Naive thymus-derived CD4-positive, alpha-beta T cell (primary cell): Measurements from ENCODE around the gene DIPK2A. TPM values are rescaled to one million over a fixed set of nuclear protein-coding genes. Genes with fewer than 3 reads are reported as not detected.

Source experiments
- ATAC-seq: fragments of 150-1000 bp; cut with Tn5 transposase; 2 replicates; pipeline ENCODE4 v1.10.0; 2021; ENCODE audit warnings: mild to moderate bottlenecking, moderate library complexity
- CTCF ChIA-PET: fragments of 350-600 bp; sonication (Branson Sonifier 250); formaldehyde crosslinking; loops from one replicate; lab custom pipeline; 2021; ENCODE audit warnings: antibody characterized with exemption; lab: Charles Lee
- POLR2A ChIA-PET: fragments of 350-600 bp; sonication (Branson Sonifier 250); formaldehyde crosslinking; loops from one replicate; lab custom pipeline; 2021; ENCODE audit warnings: antibody characterized with exemption, inconsistent platforms; lab: Charles Lee
- DNase-seq, 9 donors: peaks; one replicate each; pipeline versions ENCODE4 v3.0.0 to v3.0.0-alpha.2; 2020 to 2022; ENCODE audit warnings: mixed read lengths in 1 of 9
- H3K27ac ChIP-seq: one replicate; pipeline ENCODE4 v1.7.0; 2013; ENCODE audit warnings: mild to moderate bottlenecking, low read depth, low read length, moderate library complexity
- H3K27me3 ChIP-seq, 2 donors: one replicate each; pipeline ENCODE4 v1.7.0; 2013; ENCODE audit warnings: low read length in 2 of 2, mild to moderate bottlenecking in 2 of 2, moderate library complexity in 2 of 2; ENCODE audit not compliant: control insufficient read depth in 2 of 2, insufficient read depth in 2 of 2
- H3K36me3 ChIP-seq, 3 experiments: 1 replicate in 2 of 3; 2 replicates in 1 of 3; pipeline ENCODE4 v1.7.0; 2013; ENCODE audit warnings: low read length in 3 of 3, mild to moderate bottlenecking in 3 of 3, moderate library complexity in 1 of 3; ENCODE audit not compliant: insufficient read depth in 3 of 3, control insufficient read depth in 2 of 3
- H3K4me1 ChIP-seq, 2 donors: one replicate each; pipeline ENCODE4 v1.7.0; 2013; ENCODE audit warnings: low read length in 2 of 2, mild to moderate bottlenecking in 2 of 2, moderate library complexity in 1 of 2; ENCODE audit not compliant: control insufficient read depth in 2 of 2, insufficient read depth in 2 of 2
- H3K4me3 ChIP-seq: 2 replicates; pipeline ENCODE4 v1.7.0; 2013; ENCODE audit warnings: mild to moderate bottlenecking, low read length
- H3K9me3 ChIP-seq, 3 experiments: 1 replicate in 2 of 3; 2 replicates in 1 of 3; pipeline ENCODE4 v1.7.0; 2013; ENCODE audit warnings: low read length in 3 of 3; ENCODE audit not compliant: control insufficient read depth in 2 of 3
- H3K27ac Mint-ChIP-seq, 9 donors: one replicate each; pipeline ENCODE4 v1.8.0; 2020 to 2022; ENCODE audit warnings: mixed read lengths in 9 of 9, mild to moderate bottlenecking in 8 of 9, moderate library complexity in 5 of 9, inconsistent platforms in 2 of 9
- H3K27me3 Mint-ChIP-seq, 5 donors: one replicate each; pipeline ENCODE4 v1.8.0; 2021 to 2022; ENCODE audit warnings: mixed read lengths in 5 of 5, mild to moderate bottlenecking in 1 of 5
- H3K36me3 Mint-ChIP-seq, 5 donors: one replicate each; pipeline ENCODE4 v1.8.0; 2020 to 2022; ENCODE audit warnings: mixed read lengths in 5 of 5, mild to moderate bottlenecking in 3 of 5, inconsistent platforms in 1 of 5
- H3K4me1 Mint-ChIP-seq, 7 donors: one replicate each; pipeline ENCODE4 v1.8.0; 2020 to 2022; ENCODE audit warnings: mixed read lengths in 7 of 7, mild to moderate bottlenecking in 3 of 7, inconsistent platforms in 1 of 7
- H3K4me3 Mint-ChIP-seq, 10 donors: one replicate each; pipeline ENCODE4 v1.8.0; 2020 to 2022; ENCODE audit warnings: mild to moderate bottlenecking in 10 of 10, mixed read lengths in 10 of 10, moderate library complexity in 6 of 10, inconsistent platforms in 2 of 10
- H3K9me3 Mint-ChIP-seq, 11 donors: one replicate each; pipeline ENCODE4 v1.8.0; 2020 to 2022; ENCODE audit warnings: mixed read lengths in 11 of 11, mild to moderate bottlenecking in 4 of 11, inconsistent platforms in 1 of 11, moderate library complexity in 1 of 11
- intact Hi-C, 2 donors: fragments of 100-400 bp; cut with micrococcal nuclease; formaldehyde crosslinking; loops; one replicate each; pipeline ENCODE4 v1.15.1; 2023
- polyA plus RNA-seq, 2 donors: library from polyadenylated mRNA; unstranded; fragments of 300-500 nt; fragmentation: Illumina TruSeq; gene quantifications; one replicate each; pipeline ENCODE4 v1.2.3, GENCODE V29; 2021
- total RNA-seq, 6 experiments: library from RNA in 5 of 6; stranded (reverse) in 5 of 6; gene quantifications; 1 replicate in 5 of 6; 2 replicates in 1 of 6; pipeline ENCODE4 v1.2.3 and lab custom pipeline; 2021 to 2026

DIPK2A gene
- total and polyA plus RNA-seq, 7 experiments from 2014 or later, result 5.1 to 29.2 (median 18.6) TPM

- no peak overlapping the region for H3K27ac Mint-ChIP-seq
- POLR2A ChIA-PET, result interaction anchor here (1.0 kb wide), 1 partner anchor 14 kb away, joined by 5 read pairs; the partner anchor contains the start of gene DIPK2A
- H3K4me1 Mint-ChIP-seq, result peaks cover 1 to 19% (median 10%) of the 10 kb centered on the region in 7 donors
- CTCF ChIA-PET, result no interaction called here
- H3K27me3 Mint-ChIP-seq, result peaks cover 24 to 48% (median 25%) of the 10 kb centered on the region in 5 donors
- peaks cover 0 to 20% (median 10%) of the 10 kb centered on the region in 11 donors for H3K9me3 Mint-ChIP-seq
- intact Hi-C loops, result no loop called here
- H3K36me3 Mint-ChIP-seq, result no peaks in the 10 kb centered on the region
- Histone ChIP-seq H3K27me3 (no peaks in the 10 kb centered on the region), H3K36me3 (no peaks in the 10 kb centered on the region), H3K4me3 (no peak overlapping the region), H3K27ac (no peak overlapping the region), H3K9me3 (no peaks in the 10 kb centered on the region), H3K4me1 (peaks cover 0 to 13% of the 10 kb centered on the region in 2 donors)
- no peak overlapping the region for H3K4me3 Mint-ChIP-seq
- DNase-seq, result no peak
- no peak for ATAC-seq
Measured at GRCh38 chr3:143957453-143957852, 14.2 kb upstream of the DIPK2A start.

DNA sequence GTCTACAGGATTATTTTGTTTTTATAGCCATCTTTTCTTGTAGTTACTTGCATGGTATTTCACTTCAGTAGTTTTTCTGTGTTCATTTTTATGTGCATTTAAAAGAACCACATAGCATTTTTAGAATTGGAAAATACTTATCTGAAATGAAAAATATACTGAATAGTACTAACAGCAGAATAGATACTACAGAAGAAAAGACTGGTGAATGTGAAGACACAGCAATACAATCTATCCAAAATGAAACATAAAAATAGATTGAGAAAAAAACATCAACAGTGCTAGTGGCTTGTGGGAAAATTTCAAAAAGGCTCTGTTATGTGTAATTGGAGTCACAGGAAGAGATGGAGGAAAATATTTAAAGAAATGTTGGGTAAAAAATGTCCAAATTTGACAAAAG is 12.7 kb upstream of the DIPK2A start:
- Mint-ChIP-seq H3K9me3 (peaks cover 2 to 20% (median 10%) of the 10 kb centered on the region in 11 donors), H3K4me3 (no peak overlapping the region), H3K36me3 (no peaks in the 10 kb centered on the region), H3K27ac (no peak overlapping the region), H3K27me3 (peaks cover 32 to 53% (median 37%) of the 10 kb centered on the region in 5 donors), H3K4me1 (peaks cover 1 to 19% (median 10%) of the 10 kb centered on the region in 7 donors)
- intact Hi-C loops, result no loop called here
- Histone ChIP-seq H3K27ac (no peak overlapping the region), H3K9me3 (no peaks in the 10 kb centered on the region), H3K36me3 (no peaks in the 10 kb centered on the region), H3K4me3 (no peak overlapping the region), H3K4me1 (peaks cover 0 to 13% of the 10 kb centered on the region in 2 donors), H3K27me3 (no peaks in the 10 kb centered on the region)
- ATAC-seq (no peak), DNase-seq (no peak)
- ChIA-PET CTCF (no interaction called here), POLR2A (no interaction called here)

DNA sequence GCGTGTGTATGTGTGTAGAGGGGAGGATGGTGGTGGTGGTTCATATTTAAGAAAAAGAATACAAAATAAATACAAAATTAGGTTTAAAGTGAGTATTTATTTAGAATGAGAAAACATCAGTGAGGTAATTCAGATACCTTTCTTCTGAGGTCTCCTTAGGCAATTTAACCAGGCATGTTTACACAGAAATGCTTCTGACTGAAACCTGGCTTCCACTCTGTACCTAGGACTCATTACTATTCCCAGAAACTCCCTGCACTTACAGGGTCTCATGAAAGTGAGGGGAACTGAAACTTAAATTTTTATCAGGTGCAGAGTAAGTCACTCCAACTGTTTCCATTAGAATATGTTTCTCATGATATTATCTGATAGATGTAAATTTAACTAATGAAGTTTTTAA is 10.3 kb upstream of the DIPK2A start:
- peaks cover 1 to 17% (median 9%) of the 10 kb centered on the region in 7 donors for H3K4me1 Mint-ChIP-seq

DNA sequence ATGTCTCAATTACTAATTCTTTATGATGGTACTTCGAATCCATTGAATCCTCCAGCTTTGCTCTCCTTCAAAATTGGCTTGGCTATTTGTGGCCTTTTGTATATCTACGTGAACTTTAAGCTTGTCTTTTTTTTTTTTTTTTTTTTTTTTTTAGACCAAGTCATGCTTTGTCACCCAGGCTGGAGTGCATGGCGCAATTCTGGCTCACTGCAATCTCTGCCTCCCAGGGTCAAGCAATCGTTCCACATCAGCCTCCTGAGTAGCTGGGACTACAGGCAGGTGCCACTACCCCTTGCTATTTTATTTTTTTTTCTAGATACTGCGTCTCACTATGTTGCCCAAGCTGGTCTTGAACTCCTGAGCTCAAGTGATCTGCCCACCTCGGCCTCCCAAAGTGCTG is 7.7 kb upstream of the DIPK2A start:
- Histone ChIP-seq H3K9me3 (no peaks in the 10 kb centered on the region), H3K36me3 (no peaks in the 10 kb centered on the region), H3K4me1 (no peaks in the 10 kb centered on the region), H3K27ac (no peak overlapping the region), H3K4me3 (no peak overlapping the region), H3K27me3 (no peaks in the 10 kb centered on the region)
- no peaks in the 10 kb centered on the region for H3K4me1 Mint-ChIP-seq
- DNase-seq (no peak), ATAC-seq (no peak)
- no peak overlapping the region for H3K4me3 Mint-ChIP-seq
- H3K36me3 Mint-ChIP-seq, result peaks cover 0 to 2% (median 0%) of the 10 kb centered on the region in 5 donors
- H3K27ac Mint-ChIP-seq, result no peak overlapping the region
- H3K9me3 Mint-ChIP-seq, result peaks cover 2 to 16% (median 7%) of the 10 kb centered on the region in 11 donors
- intact Hi-C loops, result no loop called here
- POLR2A ChIA-PET, result no interaction called here
- CTCF ChIA-PET, result interaction anchor here (0.5 kb wide), 1 partner anchor 187 kb away, joined by 7 read pairs; no protein-coding TSS in a partner anchor
- H3K27me3 Mint-ChIP-seq, result peaks cover 31 to 55% (median 36%) of the 10 kb centered on the region in 5 donors

More for the DNA sequence above, 10.3 kb upstream of the DIPK2A start:
- H3K27ac ChIP-seq, result no peak overlapping the region
- CTCF ChIA-PET, result no interaction called here
- Mint-ChIP-seq H3K36me3 (no peaks in the 10 kb centered on the region), H3K9me3 (peaks cover 2 to 20% (median 10%) of the 10 kb centered on the region in 11 donors), H3K4me3 (no peak overlapping the region), H3K27me3 (peaks cover 37 to 51% (median 43%) of the 10 kb centered on the region in 5 donors), H3K27ac (no peak overlapping the region)
- intact Hi-C loops, result no loop called here
- ATAC-seq, result no peak
- no peak overlapping the region for H3K4me3 ChIP-seq
- no peaks in the 10 kb centered on the region for H3K36me3 ChIP-seq
- POLR2A ChIA-PET, result no interaction called here
- no peaks in the 10 kb centered on the region for H3K9me3 ChIP-seq
- no peaks in the 10 kb centered on the region for H3K27me3 ChIP-seq
- DNase-seq, result no peak
- H3K4me1 ChIP-seq, result peaks cover 0 to 13% of the 10 kb centered on the region in 2 donors

- Histone ChIP-seq H3K36me3 (peaks cover 0 to 8% (median 0%) of the 10 kb centered on the region in 3 experiments), H3K9me3 (no peaks in the 10 kb centered on the region), H3K4me1 (peaks cover 8 to 10% of the 10 kb centered on the region in 2 donors), H3K27me3 (no peaks in the 10 kb centered on the region), H3K4me3 (peak overlapping the region; percentile 61), H3K27ac (peak overlapping the region; percentile 84)
- peak overlapping the region; percentile 91 to 100 (median 97) for H3K4me3 Mint-ChIP-seq
- DNase-seq (peak in 8 of 9 donors; percentile 0 to 62 (median 38)), ATAC-seq (peak; percentile 1)
- ChIA-PET POLR2A (interaction anchor here (0.7 to 2.7 kb wide), 15 partner anchors 9 to 1392 kb away, joined by 3 to 24 read pairs (median 6); partner anchors contain the start of genes ATR, CHST2, SLC9A9 and U2SURP), CTCF (interaction anchor here (1.0 to 1.6 kb wide), 3 partner anchors 19 to 195 kb away, joined by 3 to 4 read pairs (median 3); no protein-coding TSS in a partner anchor)
- H3K27ac Mint-ChIP-seq, result peak overlapping the region; percentile 87 to 99 (median 99)
- peaks cover 0 to 34% (median 4%) of the 10 kb centered on the region in 5 donors for H3K27me3 Mint-ChIP-seq
- no peaks in the 10 kb centered on the region for H3K9me3 Mint-ChIP-seq
- peaks cover 0 to 2% (median 0%) of the 10 kb centered on the region in 5 donors for H3K36me3 Mint-ChIP-seq
- peaks cover 14 to 28% (median 21%) of the 10 kb centered on the region in 7 donors for H3K4me1 Mint-ChIP-seq
- intact Hi-C loops, result loop anchor here (1.0 to 10.0 kb wide), 20 partner anchors 20 to 1824 kb away; partner anchors contain the start of genes ATR (in 2 of the 2), CHST2 (in 2 of the 2), SLC9A9 (in 2 of the 2) and TFDP2 (in 2 of the 2)
Measured at GRCh38 chr3:143970773-143971358, 757 bp upstream of the DIPK2A start.

GRCh38 chr3:143972155-143972504 is 507 bp downstream of the DIPK2A start:
- Mint-ChIP-seq H3K36me3 (peaks cover 0 to 1% (median 0%) of the 10 kb centered on the region in 5 donors), H3K4me1 (peaks cover 23 to 41% (median 27%) of the 10 kb centered on the region in 7 donors), H3K9me3 (no peaks in the 10 kb centered on the region), H3K27ac (peak overlapping the region; percentile 87 to 99 (median 99)), H3K27me3 (peaks cover 0 to 28% (median 0%) of the 10 kb centered on the region in 5 donors), H3K4me3 (peak overlapping the region; percentile 91 to 100 (median 97))
- H3K9me3 ChIP-seq, result no peaks in the 10 kb centered on the region
- CTCF ChIA-PET, result interaction anchor here (0.6 to 1.6 kb wide), 6 partner anchors 11 to 197 kb away, joined by 3 to 5 read pairs (median 3); partner anchors contain the start of gene SLC9A9
- H3K27ac ChIP-seq, result peak overlapping the region; percentile 84
- H3K27me3 ChIP-seq, result no peaks in the 10 kb centered on the region
- ATAC-seq (peak; percentile 1), DNase-seq (peak in 1 of 9 donors; percentile 46)
- H3K4me3 ChIP-seq, result peak overlapping the region; percentile 61
- H3K36me3 ChIP-seq, result peaks cover 0 to 8% (median 0%) of the 10 kb centered on the region in 3 experiments
- H3K4me1 ChIP-seq, result peaks cover 10 to 14% of the 10 kb centered on the region in 2 donors
- intact Hi-C loops, result loop anchor here (1.0 to 10.0 kb wide), 11 partner anchors 85 to 1825 kb away; partner anchors contain the start of genes ATR (in 1 of the 2), CHST2 (in 1 of the 2), PLS1 (in 1 of the 2) and TFDP2 (in 1 of the 2)
- POLR2A ChIA-PET, result interaction anchor here (0.6 to 2.7 kb wide), 15 partner anchors 8 to 1750 kb away, joined by 3 to 24 read pairs (median 5); partner anchors contain the start of genes CHST2, SLC9A9, TRPC1 and U2SURP
